HG02610 (cell line): ENCODE results near the gene COL11A1.
"Not testable (repeated sequence)": the region's sequence is repeated elsewhere in the genome, so short reads cannot be mapped to it uniquely, and the experiment has no call there.

ENCODE experiments used
- ATAC-seq: cut with Tn5 transposase; IDR thresholded peaks from one replicate; pipeline ENCODE4 v1.9.1; 2021; ENCODE audit warnings: mild to moderate bottlenecking, moderate library complexity; ENCODE audit not compliant: unreplicated experiment

The COL11A1 gene

GRCh38 chr1:103087256-103087655 is 21.1 kb downstream of the COL11A1 start:
- ATAC-seq = no peak

- ATAC-seq = no peak
These were observed 24.1 kb downstream of the COL11A1 start for GRCh38 chr1:103084181-103084580.

- ATAC-seq = no peak
These were observed 32.9 kb downstream of the COL11A1 start for GRCh38 chr1:103075316-103076000.

GRCh38 chr1:103074224-103074623 is 34.1 kb downstream of the COL11A1 start:
- ATAC-seq = no peak

GRCh38 chr1:103069201-103069600 is 39.1 kb downstream of the COL11A1 start:
- ATAC-seq = no peak

GRCh38 chr1:103063921-103064320 is 44.4 kb downstream of the COL11A1 start:
- ATAC-seq = no peak

- no peak for ATAC-seq
These were observed 49.9 kb downstream of the COL11A1 start for GRCh38 chr1:103058391-103058790.

GRCh38 chr1:103056423-103056822 is 51.9 kb downstream of the COL11A1 start:
- no peak for ATAC-seq

GRCh38 chr1:103028110-103028509 is 80.2 kb downstream of the COL11A1 start:
- not testable (repeated sequence) for ATAC-seq

- no peak for ATAC-seq
These were observed 82.4 kb downstream of the COL11A1 start for GRCh38 chr1:103025858-103026409.

- no peak for ATAC-seq
These were observed 84.3 kb downstream of the COL11A1 start for GRCh38 chr1:103024051-103024450.

GRCh38 chr1:103002005-103002404 is 106.3 kb downstream of the COL11A1 start:
- no peak for ATAC-seq

GRCh38 chr1:102978874-102979273 is 129.4 kb downstream of the COL11A1 start:
- no peak for ATAC-seq

GRCh38 chr1:102977292-102977691 is 131.0 kb downstream of the COL11A1 start:
- ATAC-seq = no peak

- no peak for ATAC-seq
These were observed 137.7 kb downstream of the COL11A1 start for GRCh38 chr1:102970496-102971078.

GRCh38 chr1:102967786-102968185 is 140.5 kb downstream of the COL11A1 start:
- ATAC-seq = no peak

GRCh38 chr1:102961549-102961948 is 146.8 kb downstream of the COL11A1 start:
- no peak for ATAC-seq

- no peak for ATAC-seq
These were observed 153.7 kb downstream of the COL11A1 start for GRCh38 chr1:102954576-102954975.

- ATAC-seq = no peak
These were observed 155.9 kb downstream of the COL11A1 start for GRCh38 chr1:102952400-102952799.

GRCh38 chr1:102942324-102942723 is 166.0 kb downstream of the COL11A1 start:
- ATAC-seq = no peak

GRCh38 chr1:102941366-102941947 is 166.9 kb downstream of the COL11A1 start:
- ATAC-seq = no peak

- no peak for ATAC-seq
These were observed 170.9 kb downstream of the COL11A1 start for GRCh38 chr1:102937401-102937800.
